ENCODE measurements around the gene HEY2. TPM values are rescaled to one million over a fixed set of nuclear protein-coding genes. Genes with fewer than 3 reads are reported as not detected.

The HEY2 gene
- total RNA-seq, 1 donor from 2014 or later, result 9.6 TPM

DNA sequence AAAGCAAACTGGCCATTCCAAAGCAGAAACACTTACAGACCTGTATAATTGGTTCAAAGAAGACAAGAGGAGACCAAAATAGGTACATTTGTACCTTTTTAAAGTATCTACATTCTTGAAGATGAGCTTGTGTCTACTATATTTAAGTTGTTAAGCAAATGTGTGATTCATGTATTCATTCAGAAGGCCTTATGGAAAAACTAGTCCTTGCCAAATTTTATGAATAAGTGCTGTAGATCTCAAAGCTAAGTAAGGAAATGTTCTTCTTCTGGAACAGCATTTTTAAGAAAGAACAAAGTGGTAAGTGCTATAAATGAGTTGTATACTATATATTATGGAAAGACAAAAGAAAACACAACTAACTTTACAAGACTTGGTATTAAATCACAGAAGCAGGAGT, 22.2 kb upstream of the HEY2 start:
- Mint-ChIP-seq H3K4me3 (no peak overlapping the region), H3K9me3 (peaks cover 8% of the 10 kb centered on the region), H3K27me3 (ENCODE audit: low read depth) (no peaks in the 10 kb centered on the region), H3K27ac (no peak overlapping the region), H3K36me3 (no peaks in the 10 kb centered on the region), H3K4me1 (peaks cover 3% of the 10 kb centered on the region)
- DNase-seq (ENCODE audit: low spot score in 2 of 2, unreplicated experiment in 2 of 2), result no peak
- TF ChIP-seq, protein P1, sequence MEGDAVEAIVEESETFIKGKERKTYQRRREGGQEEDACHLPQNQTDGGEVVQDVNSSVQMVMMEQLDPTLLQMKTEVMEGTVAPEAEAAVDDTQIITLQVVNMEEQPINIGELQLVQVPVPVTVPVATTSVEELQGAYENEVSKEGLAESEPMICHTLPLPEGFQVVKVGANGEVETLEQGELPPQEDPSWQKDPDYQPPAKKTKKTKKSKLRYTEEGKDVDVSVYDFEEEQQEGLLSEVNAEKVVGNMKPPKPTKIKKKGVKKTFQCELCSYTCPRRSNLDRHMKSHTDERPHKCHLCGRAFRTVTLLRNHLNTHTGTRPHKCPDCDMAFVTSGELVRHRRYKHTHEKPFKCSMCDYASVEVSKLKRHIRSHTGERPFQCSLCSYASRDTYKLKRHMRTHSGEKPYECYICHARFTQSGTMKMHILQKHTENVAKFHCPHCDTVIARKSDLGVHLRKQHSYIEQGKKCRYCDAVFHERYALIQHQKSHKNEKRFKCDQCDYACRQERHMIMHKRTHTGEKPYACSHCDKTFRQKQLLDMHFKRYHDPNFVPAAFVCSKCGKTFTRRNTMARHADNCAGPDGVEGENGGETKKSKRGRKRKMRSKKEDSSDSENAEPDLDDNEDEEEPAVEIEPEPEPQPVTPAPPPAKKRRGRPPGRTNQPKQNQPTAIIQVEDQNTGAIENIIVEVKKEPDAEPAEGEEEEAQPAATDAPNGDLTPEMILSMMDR (IDR thresholded peaks at IDR 0.05; ENCODE audit: unreplicated experiment), result no peak

- no peak for DNase-seq (ENCODE audit: low spot score in 2 of 2, unreplicated experiment in 2 of 2)
- H3K4me3 Mint-ChIP-seq, result no peak overlapping the region
- TF ChIP-seq, protein P1 (IDR thresholded peaks at IDR 0.05; ENCODE audit: unreplicated experiment), result no peak
- H3K36me3 Mint-ChIP-seq, result no peaks in the 10 kb centered on the region
- H3K27ac Mint-ChIP-seq, result no peak overlapping the region
- peaks cover 3% of the 10 kb centered on the region for H3K4me1 Mint-ChIP-seq
- no peaks in the 10 kb centered on the region for H3K9me3 Mint-ChIP-seq
- no peaks in the 10 kb centered on the region for H3K27me3 Mint-ChIP-seq (ENCODE audit: low read depth)
Measured at GRCh38 chr6:125728739-125729138, 20.7 kb upstream of the HEY2 start.

DNA sequence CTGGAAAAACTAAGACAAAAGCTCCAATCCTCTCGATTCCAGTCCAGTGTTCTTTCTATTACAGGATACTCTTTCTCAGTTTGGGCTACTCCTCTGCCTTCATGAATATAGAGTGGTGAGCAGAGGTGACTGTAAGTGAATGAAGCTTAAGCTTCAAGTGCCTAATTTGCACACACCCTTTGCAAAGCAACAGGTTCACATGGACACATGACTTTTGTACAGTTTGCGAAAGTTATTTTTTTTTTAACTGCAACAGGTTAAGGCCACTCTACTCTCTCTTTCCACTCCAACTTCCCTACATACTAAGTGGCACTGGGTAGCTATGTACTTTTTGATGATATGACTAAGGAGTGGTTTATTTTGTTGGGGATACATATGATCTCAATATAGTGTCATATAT, 19.4 kb upstream of the HEY2 start:
- Mint-ChIP-seq H3K4me3 (no peak overlapping the region), H3K27me3 (ENCODE audit: low read depth) (peaks cover 1% of the 10 kb centered on the region), H3K9me3 (no peaks in the 10 kb centered on the region), H3K36me3 (no peaks in the 10 kb centered on the region), H3K27ac (no peak overlapping the region), H3K4me1 (peaks cover 3% of the 10 kb centered on the region)
- DNase-seq (ENCODE audit: low spot score in 2 of 2, unreplicated experiment in 2 of 2), result no peak
- TF ChIP-seq, protein P1 (IDR thresholded peaks at IDR 0.05; ENCODE audit: unreplicated experiment), result no peak

GRCh38 chr6:125732398-125732797, 17.0 kb upstream of the HEY2 start:
- TF ChIP-seq, protein P1 (IDR thresholded peaks at IDR 0.05; ENCODE audit: unreplicated experiment), result no peak
- Mint-ChIP-seq H3K27me3 (ENCODE audit: low read depth) (peaks cover 1% of the 10 kb centered on the region), H3K4me3 (no peak overlapping the region), H3K36me3 (no peaks in the 10 kb centered on the region), H3K9me3 (no peaks in the 10 kb centered on the region), H3K4me1 (peaks cover 3% of the 10 kb centered on the region), H3K27ac (no peak overlapping the region)
- DNase-seq (ENCODE audit: low spot score in 2 of 2, unreplicated experiment in 2 of 2), result no peak

GRCh38 chr6:125733516-125734300, 15.7 kb upstream of the HEY2 start:
- no peak overlapping the region for H3K27ac Mint-ChIP-seq
- H3K27me3 Mint-ChIP-seq (ENCODE audit: low read depth), result peaks cover 1% of the 10 kb centered on the region
- no peak overlapping the region for H3K4me3 Mint-ChIP-seq
- no peak for DNase-seq (ENCODE audit: low spot score in 2 of 2, unreplicated experiment in 2 of 2)
- TF ChIP-seq, protein P1 (IDR thresholded peaks at IDR 0.05; ENCODE audit: unreplicated experiment), result no peak
- H3K4me1 Mint-ChIP-seq, result peaks cover 3% of the 10 kb centered on the region
- H3K9me3 Mint-ChIP-seq, result no peaks in the 10 kb centered on the region
- no peaks in the 10 kb centered on the region for H3K36me3 Mint-ChIP-seq
